KBM-7 (cell line): ENCODE results near the gene GIPC1.

Experiments used
- DNase-seq: peaks from one replicate; pipeline ENCODE4 v3.0.0-alpha.2; 2015
- in situ Hi-C: fragments of 300-500 bp; cut with MboI; formaldehyde crosslinking; loops from 2 replicates; pipeline ENCODE4 v1.14.3; 2020; ENCODE audit warnings: low sequenced_read_pairs, low pct_unique_long_range_greater_than_20kb, mixed read lengths

GIPC1 gene

DNA sequence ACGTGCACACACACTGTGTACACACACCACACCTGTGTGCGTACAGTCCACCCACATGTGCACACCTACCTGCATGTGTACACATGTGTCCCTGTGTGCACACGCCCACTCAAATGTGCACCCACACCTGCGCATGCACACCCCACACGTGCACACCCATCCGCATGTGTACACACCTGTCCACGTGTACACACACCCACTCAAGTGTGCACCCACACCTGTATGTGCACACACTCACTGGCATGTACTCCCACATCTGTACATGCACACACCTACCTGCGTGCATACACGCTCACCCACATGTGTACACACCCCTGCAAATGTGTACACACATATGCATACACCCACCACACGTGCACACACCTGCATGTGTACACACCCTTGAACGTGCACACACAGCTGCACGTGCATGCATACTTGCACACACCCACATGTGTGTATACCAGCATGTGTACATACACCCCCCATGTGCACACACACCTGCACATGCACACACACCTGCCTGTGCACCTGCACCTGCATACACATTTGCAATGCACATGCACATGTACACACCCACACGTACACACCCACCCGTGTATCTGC is 52.2 kb downstream of the GIPC1 start:
- DNase-seq, result no peak
- in situ Hi-C loops, result no loop called here

DNA sequence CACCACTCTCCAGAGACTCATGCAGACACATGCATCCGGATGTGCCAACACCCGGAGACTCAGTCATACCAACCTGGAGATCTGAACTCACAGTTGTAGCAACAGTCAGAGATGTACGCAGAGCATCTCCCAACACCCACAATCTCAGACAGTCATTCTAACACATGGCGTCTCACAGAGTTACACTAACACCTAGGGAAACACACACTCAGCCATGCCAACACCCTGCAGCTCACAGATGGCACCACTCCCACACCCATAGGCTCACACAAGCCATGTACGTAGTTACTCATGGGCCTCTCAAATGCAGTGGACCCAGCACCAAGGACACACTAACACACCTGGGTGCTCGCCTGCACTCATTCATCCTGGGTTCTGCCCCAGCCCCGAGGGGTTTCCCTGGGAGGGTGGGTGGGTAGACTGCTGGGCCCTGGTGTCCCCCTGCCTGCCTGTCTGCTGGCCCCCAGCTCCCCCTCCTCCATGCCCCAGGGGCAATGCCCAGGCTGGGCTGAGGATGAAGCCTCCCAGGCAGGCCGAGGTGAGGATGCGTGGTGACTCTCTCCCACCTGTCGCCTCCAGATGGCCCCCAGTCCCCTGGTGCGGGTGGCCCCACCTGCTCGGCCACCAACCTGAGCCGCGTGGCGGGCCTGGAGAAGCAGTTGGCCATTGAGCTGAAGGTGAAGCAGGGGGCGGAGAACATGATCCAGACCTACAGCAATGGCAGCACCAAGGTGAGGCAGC is 52.9 kb downstream of the GIPC1 start:
- DNase-seq, result no peak
- in situ Hi-C loops, result no loop called here

DNA sequence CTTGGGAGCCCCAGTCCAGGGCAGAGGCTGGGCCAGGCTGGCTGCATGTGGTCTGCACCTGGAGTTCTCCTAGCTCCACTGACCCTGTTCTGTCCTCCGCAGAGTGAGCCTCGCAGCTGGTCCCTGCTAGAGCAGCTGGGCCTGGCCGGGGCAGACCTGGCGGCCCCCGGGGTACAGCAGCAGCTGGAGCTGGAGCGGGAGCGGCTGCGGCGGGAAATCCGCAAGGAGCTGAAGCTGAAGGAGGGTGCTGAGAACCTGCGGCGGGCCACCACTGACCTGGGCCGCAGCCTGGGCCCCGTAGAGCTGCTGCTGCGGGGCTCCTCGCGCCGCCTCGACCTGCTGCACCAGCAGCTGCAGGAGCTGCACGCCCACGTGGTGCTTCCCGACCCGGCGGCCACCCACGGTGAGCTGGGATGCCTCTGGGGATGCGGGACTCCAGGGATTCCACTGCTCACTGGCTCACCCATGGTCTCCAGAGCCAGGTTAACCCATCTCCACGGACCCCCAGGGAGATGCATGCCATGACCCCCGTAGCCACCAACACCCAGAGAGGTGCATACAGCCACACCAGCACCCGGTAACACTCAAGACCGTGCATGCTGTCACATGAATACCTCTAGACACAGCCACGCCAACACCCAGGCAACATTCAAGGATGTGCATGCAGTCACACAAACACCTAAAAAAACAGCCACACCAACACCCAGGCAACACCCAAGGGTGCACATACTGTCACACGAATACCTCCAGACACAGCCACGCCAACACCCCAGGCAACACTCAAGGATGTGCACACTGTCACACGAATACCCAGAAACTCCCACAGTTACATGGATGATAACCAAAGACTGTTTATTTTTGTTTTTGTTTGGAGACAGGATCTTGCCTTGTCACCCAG is 54.6 kb downstream of the GIPC1 start:
- in situ Hi-C loops, result no loop called here
- DNase-seq, result no peak

DNA sequence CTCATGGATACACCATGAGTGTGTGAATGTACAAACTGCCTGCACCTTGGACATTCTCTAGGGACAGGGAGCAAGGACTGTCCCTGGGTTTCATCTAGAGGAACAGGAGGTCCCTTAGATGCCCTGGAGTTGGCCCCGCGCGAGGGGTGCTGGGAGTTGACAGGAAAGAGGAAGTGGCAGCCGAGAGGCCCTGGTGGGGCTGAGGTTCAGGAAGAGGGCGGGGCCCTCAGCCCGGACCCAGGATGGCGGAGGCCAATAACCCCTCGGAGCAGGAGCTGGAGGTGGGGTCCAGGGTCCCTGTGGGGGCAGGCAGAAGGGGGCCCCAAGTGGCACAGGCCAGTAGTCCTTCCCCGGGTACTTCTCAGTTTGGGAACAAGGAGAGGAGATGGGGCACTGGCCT is 55.9 kb downstream of the GIPC1 start:
- peak; percentile 92 for DNase-seq
- in situ Hi-C loops, result no loop called here

DNA sequence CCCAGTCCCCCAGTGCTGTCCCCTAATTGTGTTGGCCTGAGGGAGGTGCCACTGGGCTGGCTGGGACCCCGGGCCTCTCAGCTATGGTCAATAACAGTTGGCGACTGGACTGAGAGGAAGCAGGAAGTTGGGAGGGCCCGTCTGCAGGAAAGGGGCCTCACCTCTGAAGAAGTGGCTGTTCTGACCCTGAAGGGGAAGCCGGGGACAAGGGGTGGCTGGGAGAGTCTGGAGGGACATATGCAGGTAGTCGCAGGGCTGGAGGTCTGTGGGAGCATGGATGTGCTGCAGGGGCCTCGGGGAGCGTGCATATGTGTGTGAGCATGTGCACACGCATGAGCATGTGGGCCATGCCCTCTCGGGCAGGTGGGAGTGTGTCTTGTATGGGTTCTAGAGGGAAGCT is 56.9 kb downstream of the GIPC1 start:
- in situ Hi-C loops, result no loop called here

DNA sequence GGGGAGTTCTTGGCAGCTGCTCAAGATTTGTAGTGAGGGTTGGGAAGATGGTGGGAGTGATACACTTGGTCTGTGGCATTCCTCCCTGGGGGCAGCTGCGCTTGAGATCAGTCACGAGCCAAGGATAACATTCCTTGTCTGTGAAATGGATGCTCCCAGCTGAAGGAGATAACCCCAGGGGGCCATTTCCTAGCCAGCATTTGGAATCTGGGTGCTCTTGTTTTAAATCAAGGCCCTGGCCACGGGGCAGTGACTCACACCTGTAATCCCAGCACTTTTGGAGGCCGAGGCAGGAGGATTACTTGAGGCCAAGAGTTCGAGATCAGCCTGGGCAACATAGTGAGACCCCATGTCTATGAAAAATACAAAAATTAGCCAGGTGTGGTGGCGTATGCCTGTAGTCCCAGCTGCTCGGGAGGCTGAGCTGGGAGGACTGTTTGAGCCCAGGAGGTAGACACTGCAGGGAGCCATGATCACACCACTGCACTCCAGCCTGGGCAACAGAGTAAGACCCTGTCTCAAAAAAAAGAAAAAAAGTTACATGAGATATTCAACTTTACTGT is 58.3 kb downstream of the GIPC1 start:
- in situ Hi-C loops, result no loop called here
- DNase-seq, result no peak

More for the DNA sequence above, 56.9 kb downstream of the GIPC1 start:
- peak; percentile 35 for DNase-seq

DNA sequence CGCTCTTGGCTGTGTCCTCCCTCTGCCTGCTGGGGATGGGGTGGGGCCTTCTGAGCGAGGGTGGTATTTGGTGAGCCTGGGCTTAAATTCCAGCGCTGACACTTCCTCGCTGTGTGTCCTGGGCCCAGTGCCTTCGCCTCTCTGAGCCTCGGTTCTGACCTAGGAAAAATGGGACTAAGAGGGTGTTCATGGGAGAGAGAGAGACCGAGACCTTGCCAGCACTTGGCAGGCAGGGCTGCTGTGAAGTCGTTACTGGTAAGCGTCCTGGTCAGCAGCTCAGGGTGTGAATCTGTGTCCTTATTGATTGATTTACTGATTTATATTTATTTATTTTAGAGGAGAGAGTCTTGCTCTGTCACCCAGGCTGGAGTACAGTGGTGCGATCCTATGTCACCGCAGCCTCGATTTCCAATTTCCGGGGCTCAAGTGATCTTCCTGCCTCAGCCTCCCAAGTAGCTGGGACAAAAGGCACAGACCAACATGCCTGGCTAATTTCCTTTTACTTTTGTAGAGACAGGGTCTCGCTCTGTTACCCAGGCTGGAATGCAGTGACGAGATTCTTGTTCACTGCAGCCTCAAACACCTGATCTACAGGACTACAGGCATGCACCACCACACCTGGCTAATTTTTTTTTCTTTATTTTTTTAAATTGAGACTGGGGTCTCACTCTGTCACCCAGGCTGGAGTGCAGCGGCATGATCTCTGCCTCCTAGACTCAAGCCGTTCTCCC is 60.4 kb downstream of the GIPC1 start:
- DNase-seq, result no peak
- in situ Hi-C loops, result no loop called here

DNA sequence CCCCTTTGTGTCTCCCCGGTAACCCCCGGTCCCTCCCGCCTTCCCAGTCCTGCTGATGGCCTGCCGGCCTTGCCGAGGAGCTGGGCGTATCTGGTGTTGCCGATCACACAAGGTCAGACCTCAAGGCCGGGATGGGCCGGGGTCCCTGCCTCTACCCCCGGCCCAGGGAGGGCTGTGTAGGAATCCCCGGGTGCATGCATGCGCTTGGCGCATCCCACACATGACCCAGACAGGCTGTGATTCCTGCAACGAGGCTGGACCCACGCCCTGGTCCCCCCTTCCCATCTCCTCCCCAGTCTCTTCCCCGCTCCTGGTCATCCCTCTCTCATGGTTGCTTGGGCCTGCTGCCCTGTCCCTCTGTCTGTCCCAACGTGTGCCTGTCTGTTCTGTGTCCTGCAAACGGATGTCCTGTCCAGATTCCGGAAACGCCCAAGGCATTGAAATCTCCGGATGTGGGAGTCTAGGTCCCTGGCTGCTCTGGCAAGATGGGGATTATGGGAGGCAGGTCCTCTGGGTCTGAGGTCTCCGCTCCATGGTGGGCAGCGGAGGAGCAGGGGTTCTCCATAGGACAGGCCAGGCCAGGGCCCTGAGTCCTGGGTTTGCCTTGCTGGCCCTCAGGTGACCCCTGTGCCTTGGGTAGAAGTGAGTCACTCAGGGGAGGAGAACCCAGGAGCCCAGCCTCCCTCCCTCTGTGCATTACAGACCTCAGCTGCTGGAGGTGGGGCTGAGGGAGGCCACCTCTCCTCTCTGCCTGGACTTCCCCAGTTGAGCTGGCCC is 61.2 kb downstream of the GIPC1 start:
- DNase-seq, result peak; percentile 61
- in situ Hi-C loops, result no loop called here

DNA sequence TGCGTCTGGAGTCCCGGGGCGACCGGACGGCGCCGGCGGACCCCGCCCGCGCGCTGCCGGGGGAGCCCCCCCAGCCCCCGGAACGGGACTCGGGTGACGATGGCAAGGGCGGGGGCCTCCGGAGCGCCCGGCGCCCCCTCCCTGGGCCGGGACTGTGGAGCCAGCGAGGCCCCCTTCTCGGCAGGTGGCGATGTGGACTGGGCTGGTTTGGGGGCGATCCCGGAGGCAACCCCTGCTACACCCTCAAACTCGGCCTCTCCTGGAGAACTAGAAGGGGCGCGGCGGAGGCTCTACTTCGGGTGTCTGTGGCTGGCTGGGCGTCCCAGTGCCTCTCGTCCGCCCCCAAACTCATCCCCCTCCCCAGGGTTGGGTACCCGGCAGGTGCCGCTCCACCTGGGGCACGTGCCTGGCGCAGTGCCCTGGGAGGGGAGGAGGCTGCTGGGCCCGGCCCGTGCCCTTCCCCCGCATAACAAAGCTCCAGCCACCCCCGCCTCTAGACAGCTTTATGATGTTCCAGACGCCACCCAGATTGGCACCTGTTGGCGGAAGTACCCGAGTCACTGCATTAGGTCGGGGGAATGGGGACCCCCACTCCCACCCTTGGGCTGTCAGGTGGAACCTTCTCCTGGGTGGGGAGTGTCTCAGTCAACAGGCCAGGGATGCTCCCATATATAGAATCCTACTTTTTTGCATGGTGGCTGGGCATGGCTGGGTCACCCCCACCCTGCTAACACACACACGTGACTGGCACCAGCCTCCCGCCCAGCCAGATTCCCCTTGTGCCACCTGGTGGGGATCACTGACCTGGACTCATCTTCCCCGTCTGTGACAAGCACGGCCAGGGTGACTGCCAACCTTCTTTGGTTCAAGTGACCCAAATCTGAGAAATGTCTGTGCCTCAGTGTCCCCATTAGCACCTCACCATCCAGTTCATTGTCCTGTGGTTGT is 62.1 kb downstream of the GIPC1 start:
- DNase-seq, result peak; percentile 30
- in situ Hi-C loops, result no loop called here

DNA sequence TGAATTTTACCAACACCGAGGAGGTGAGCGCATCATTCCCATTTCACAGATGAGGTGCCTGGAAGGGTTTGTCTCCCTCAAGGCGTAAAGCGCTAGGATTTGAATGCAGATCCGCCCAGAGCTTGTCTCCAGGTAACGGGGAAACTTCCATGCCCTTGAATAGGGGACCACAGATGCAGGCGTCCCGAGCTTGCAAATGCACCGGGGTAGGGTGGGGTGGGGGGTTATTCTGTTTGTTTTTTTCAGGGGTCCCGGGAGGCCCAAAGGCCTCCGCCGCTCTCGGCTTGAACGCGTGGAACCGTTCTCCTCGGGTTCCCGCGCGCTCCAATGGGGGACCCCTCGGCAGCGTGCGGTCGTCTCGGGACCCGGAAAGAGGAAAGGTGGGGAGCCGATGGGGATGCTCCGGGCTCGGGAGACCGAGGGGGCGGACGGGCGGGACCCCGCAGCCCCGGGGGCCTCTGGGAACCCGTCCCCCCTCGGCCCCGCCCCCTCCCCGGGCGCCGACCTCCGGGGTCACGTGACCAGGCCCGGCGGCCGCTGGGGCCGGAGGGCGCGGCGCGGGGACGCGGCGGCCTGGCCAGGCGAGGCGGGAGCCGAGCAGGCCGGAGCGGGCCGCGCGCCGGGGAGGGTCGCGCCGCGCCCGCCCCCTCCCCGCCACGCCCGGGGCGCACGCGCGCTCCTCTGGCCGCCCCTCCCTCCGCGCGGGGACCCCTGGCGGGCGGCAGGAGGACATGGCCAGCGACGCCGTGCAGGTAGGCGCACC is 63.0 kb downstream of the GIPC1 start, which contains the start of gene PKN1:
TSS of gene PKN1 (plus strand) at position 516 of the 763 bp plus-strand sequence. CDS start at position 732, 216 bp downstream.
- DNase-seq, result peak; percentile 43
- in situ Hi-C loops, result no loop called here

DNA sequence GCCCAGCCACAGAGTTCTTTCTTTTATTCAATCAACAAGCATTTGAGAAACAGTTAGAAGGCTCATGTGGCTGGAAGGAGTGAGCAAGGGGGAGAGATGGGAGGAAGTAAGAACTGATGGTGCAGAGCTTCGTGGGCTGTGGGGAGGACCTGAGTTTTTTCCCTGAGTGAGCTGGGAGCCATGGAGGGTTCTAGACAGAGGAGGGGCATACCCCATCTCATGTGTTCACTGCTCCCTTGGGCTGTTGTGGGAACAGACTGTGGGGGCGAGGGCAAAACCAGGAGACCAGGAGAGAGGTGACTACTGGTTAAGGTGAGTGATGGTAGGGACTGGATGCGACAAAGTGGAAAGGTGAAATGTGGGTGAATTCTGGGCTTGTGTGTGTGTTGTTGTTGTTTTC is 65.2 kb downstream of the GIPC1 start:
- in situ Hi-C loops, result no loop called here
- DNase-seq, result no peak

DNA sequence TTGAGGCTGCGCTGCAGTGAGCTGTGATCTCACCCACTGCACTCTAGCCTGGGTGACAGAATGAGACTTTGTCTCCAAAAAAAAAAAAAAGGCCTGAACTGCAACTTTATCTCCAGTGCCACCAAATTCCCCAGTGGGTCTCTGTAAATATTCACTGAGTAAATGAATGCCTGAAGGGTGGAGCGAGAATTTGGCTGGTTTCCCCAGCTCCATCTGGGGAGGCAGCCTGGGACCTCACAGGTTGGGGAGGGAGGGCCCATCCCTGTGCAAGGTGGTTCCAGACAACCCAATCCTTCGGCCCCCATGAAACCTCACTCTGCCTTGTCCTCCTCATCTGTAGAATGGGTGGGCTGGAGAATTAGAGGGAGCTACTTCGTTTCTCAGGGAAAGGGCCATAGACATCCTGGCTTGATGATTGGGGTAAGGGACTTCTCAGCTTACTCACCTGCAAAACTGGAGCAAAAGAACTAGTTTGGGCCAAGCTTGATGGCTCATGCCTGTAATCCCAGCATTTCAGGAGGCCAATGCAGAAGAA is 67.0 kb downstream of the GIPC1 start:
- no peak for DNase-seq
- in situ Hi-C loops, result no loop called here
